B cell (primary cell): ENCODE data around the gene CCDC170. TPM values are rescaled to one million over a fixed set of nuclear protein-coding genes. Genes with fewer than 3 reads are reported as not detected.

Experiments used
- ATAC-seq: fragments of 200-7000 bp; cut with Tn5 transposase; one replicate; pipeline ENCODE4 v1.10.0; 2021; ENCODE audit warnings: low read depth, mild to moderate bottlenecking, moderate number of reproducible peaks, moderate library complexity
- CTCF ChIA-PET: fragments of 350-600 bp; sonication (Branson Sonifier 250); formaldehyde crosslinking; loops from one replicate; lab custom pipeline; 2021; ENCODE audit warnings: antibody characterized with exemption, inconsistent platforms; lab: Charles Lee
- POLR2A ChIA-PET: fragments of 350-600 bp; sonication (Branson Sonifier 250); formaldehyde crosslinking; loops from one replicate; lab custom pipeline; 2021; ENCODE audit warnings: antibody characterized with exemption; lab: Charles Lee
- DNase-seq: peaks from one replicate; pipeline ENCODE4 v3.0.0; 2013
- H2AFZ ChIP-seq: 2 replicates; pipeline ENCODE4 v1.6.1; 2012; ENCODE audit warnings: mild to moderate bottlenecking, low read depth, low read length; ENCODE audit not compliant: insufficient read depth, poor library complexity, severe bottlenecking
- H3K27ac ChIP-seq, 2 donors: 1 replicate in 1 of 2; 2 replicates in 1 of 2; pipeline ENCODE4 v1.5.1; 2012 to 2013; ENCODE audit warnings: low read length in 2 of 2, mild to moderate bottlenecking in 2 of 2, moderate library complexity in 1 of 2
- H3K27me3 ChIP-seq, 4 experiments: fragments of 200-600 bp in 1 of 4; sonication (generic) in 1 of 4; replicated peaks in 1 of 4; 1 replicate in 2 of 4; 2 replicates in 2 of 4; pipeline versions ENCODE4 v1.6.1 to v1.7.0; 2013 to 2016; ENCODE audit warnings: low read length in 3 of 4, mild to moderate bottlenecking in 2 of 4, mixed read lengths in 1 of 4, moderate library complexity in 1 of 4; ENCODE audit not compliant: insufficient read depth in 4 of 4, control insufficient read depth in 3 of 4; ENCODE audit errors: control extremely low read depth in 1 of 4
- H3K36me3 ChIP-seq, 2 experiments: replicated peaks in 1 of 2; 1 replicate in 1 of 2; 2 replicates in 1 of 2; pipeline versions ENCODE4 v1.6.1 to v1.7.1; 2013; ENCODE audit warnings: low read length in 1 of 2; ENCODE audit not compliant: insufficient read depth in 2 of 2, control insufficient read depth in 1 of 2; ENCODE audit errors: control extremely low read depth in 1 of 2, extremely low read depth in 1 of 2
- H3K4me1 ChIP-seq, 2 donors: fragments of 200-600 bp in 1 of 2; sonication (generic) in 1 of 2; 1 replicate in 1 of 2; 2 replicates in 1 of 2; pipeline versions ENCODE4 v1.5.1 to v1.6.1; 2013 to 2017; ENCODE audit warnings: low read length in 2 of 2; ENCODE audit not compliant: control insufficient read depth in 2 of 2, insufficient read depth in 2 of 2
- H3K4me2 ChIP-seq: replicated peaks from 2 replicates; pipeline ENCODE3; 2012; ENCODE audit warnings: mild to moderate bottlenecking, low read depth, low read length; ENCODE audit not compliant: poor library complexity, severe bottlenecking
- H3K4me3 ChIP-seq, 5 experiments: fragments of 200-600 bp in 1 of 5; sonication (generic) in 1 of 5; 1 replicate in 3 of 5; 2 replicates in 2 of 5; pipeline versions ENCODE4 v1.5.1 to v1.7.0; 2011 to 2016; ENCODE audit warnings: low read length in 4 of 5, mild to moderate bottlenecking in 4 of 5, low read depth in 2 of 5, control low read depth in 1 of 5, moderate library complexity in 1 of 5; ENCODE audit not compliant: insufficient read depth in 1 of 5; ENCODE audit errors: control extremely low read depth in 1 of 5, extremely low read depth in 1 of 5
- H3K79me2 ChIP-seq: fragments of 200-600 bp; sonication (generic); one replicate; pipeline ENCODE4 v1.6.0; 2016; ENCODE audit warnings: low read length; ENCODE audit not compliant: control insufficient read depth, insufficient read depth
- H3K9ac ChIP-seq: fragments of 200-600 bp; sonication (generic); 2 replicates; pipeline ENCODE4 v1.6.1; 2017; ENCODE audit warnings: mild to moderate bottlenecking, low read length, moderate library complexity
- H3K9me3 ChIP-seq, 3 donors: one replicate each; pipeline versions ENCODE4 v1.6.1 to v1.7.1; 2013; ENCODE audit warnings: low read length in 2 of 3; ENCODE audit not compliant: control insufficient read depth in 2 of 3, insufficient read depth in 1 of 3; ENCODE audit errors: control extremely low read depth in 1 of 3
- H4K20me1 ChIP-seq: 2 replicates; pipeline ENCODE4 v1.6.0; 2012; ENCODE audit warnings: mild to moderate bottlenecking, low read length; ENCODE audit not compliant: insufficient read depth, control insufficient read depth, poor library complexity, severe bottlenecking
- H3K27ac Mint-ChIP-seq: one replicate; pipeline ENCODE4 v1.8.0; 2021; ENCODE audit warnings: mixed read lengths
- H3K27me3 Mint-ChIP-seq: one replicate; pipeline ENCODE4 v1.8.0; 2021; ENCODE audit warnings: mixed read lengths
- H3K4me1 Mint-ChIP-seq: one replicate; pipeline ENCODE4 v1.8.0; 2021; ENCODE audit warnings: mixed read lengths
- H3K4me3 Mint-ChIP-seq: one replicate; pipeline ENCODE4 v1.8.0; 2021; ENCODE audit warnings: mixed read lengths
- H3K9me3 Mint-ChIP-seq: one replicate; pipeline ENCODE4 v1.8.0; 2022; ENCODE audit warnings: mixed read lengths; ENCODE audit not compliant: insufficient read depth
- CTCF ChIP-seq: fragments of 200-600 bp; IDR thresholded peaks from one replicate; pipeline ENCODE4 v1.8.0; 2022; ENCODE audit warnings: antibody characterized with exemption, mild to moderate bottlenecking
- EZH2 ChIP-seq: IDR thresholded peaks from 2 replicates; pipeline ENCODE4 v1.6.1; 2012; ENCODE audit warnings: borderline replicate concordance, low read depth, mild to moderate bottlenecking, moderate library complexity, low read length; ENCODE audit not compliant: insufficient read depth, poor library complexity, severe bottlenecking
- WGBS: methylation state at CpG from one replicate; pipeline ENCODE4 v1.1.5; 2013; ENCODE audit warnings: missing lambda C conversion rate; ENCODE audit not compliant: insufficient coverage; 5-methylcytosine and 5-hydroxymethylcytosine counted together
- intact Hi-C: fragments of 100-400 bp; cut with micrococcal nuclease; formaldehyde crosslinking; loops from one replicate; pipeline ENCODE4 v1.10.0; 2022
- polyA plus RNA-seq: library from polyadenylated mRNA; depleted of rRNA; stranded (reverse); fragments of >200 nt; gene quantifications from 2 replicates; pipeline ENCODE4 v1.2.3, GENCODE V29; 2012
- total RNA-seq, 2 donors: library from RNA; stranded (reverse); fragments of 120-200 nt in 1 of 2; gene quantifications; 1 replicate in 1 of 2; 2 replicates in 1 of 2; pipeline versions ENCODE4 v1.2.3 to v1.2.4, GENCODE V29; 2013 to 2022

The CCDC170 gene
- total and polyA plus RNA-seq, 2 donors (not counting 1 experiment from before 2014, with no cell fraction given) = 0.01 TPM; not detected in 1

- no peak overlapping the region for H3K4me3 ChIP-seq
- DNase-seq (no peak), ATAC-seq (no peak)
- H3K4me1 ChIP-seq = no peaks in the 10 kb centered on the region
- H4K20me1 ChIP-seq = no peaks in the 10 kb centered on the region
- no peaks in the 10 kb centered on the region for H3K36me3 ChIP-seq
- no peak overlapping the region for H3K4me2 ChIP-seq
- TF ChIP-seq CTCF (no peak), EZH2 (no peak)
- H3K9ac ChIP-seq = no peak overlapping the region
- Mint-ChIP-seq H3K27ac (no peak overlapping the region), H3K9me3 (no peaks in the 10 kb centered on the region), H3K4me3 (no peak overlapping the region), H3K4me1 (no peaks in the 10 kb centered on the region), H3K27me3 (peaks cover 28% of the 10 kb centered on the region)
- no peaks in the 10 kb centered on the region for H3K9me3 ChIP-seq
- no CpG with 5 or more reads among the region's 2 CpGs for WGBS
- no peak overlapping the region for H3K27ac ChIP-seq
- CTCF ChIA-PET = no interaction called here
- H2AFZ ChIP-seq = no peak overlapping the region
- intact Hi-C loops = no loop called here
- POLR2A ChIA-PET = no interaction called here
- H3K27me3 ChIP-seq = no peaks in the 10 kb centered on the region
- no peaks in the 10 kb centered on the region for H3K79me2 ChIP-seq
These were observed 169.7 kb downstream of the CCDC170 start for GRCh38 chr6:151663559-151663958.

DNA sequence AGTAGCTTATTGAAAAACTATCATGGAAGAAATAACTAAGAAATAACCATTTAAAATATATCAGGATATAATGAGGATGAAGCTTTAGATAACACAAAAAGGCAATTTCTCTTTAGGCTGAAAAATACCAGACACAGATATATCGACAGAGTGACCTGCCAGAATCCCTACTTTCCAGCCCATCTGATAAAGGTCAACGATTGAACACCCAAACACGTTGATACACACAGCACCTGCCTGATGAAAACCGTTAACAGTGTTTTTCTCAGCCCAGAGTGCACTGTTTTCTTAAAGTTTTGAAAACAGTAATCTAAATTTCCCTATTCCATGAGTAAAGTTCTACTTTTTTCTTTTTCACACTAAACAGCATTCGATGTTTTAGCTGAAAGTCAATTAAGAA is 170.6 kb downstream of the CCDC170 start:
- ChIA-PET CTCF (interaction anchor here (1.3 kb wide), 1 partner anchor 16 kb away, joined by 3 read pairs; no protein-coding TSS in a partner anchor), POLR2A (no interaction called here)
- no peaks in the 10 kb centered on the region for H4K20me1 ChIP-seq
- H3K4me2 ChIP-seq = no peak overlapping the region
- no peaks in the 10 kb centered on the region for H3K4me1 Mint-ChIP-seq
- no peak overlapping the region for H2AFZ ChIP-seq
- TF ChIP-seq EZH2 = no peak
- no peak for TF ChIP-seq CTCF
- no peaks in the 10 kb centered on the region for H3K9me3 ChIP-seq
- peaks cover 25% of the 10 kb centered on the region for H3K27me3 Mint-ChIP-seq
- H3K4me3 ChIP-seq = no peak overlapping the region
- ATAC-seq = no peak
- 93% methylated on average over 3 of the region's 5 CpGs for WGBS
- H3K9ac ChIP-seq = no peak overlapping the region
- no peak overlapping the region for H3K4me3 Mint-ChIP-seq
- H3K4me1 ChIP-seq = no peaks in the 10 kb centered on the region
- no peaks in the 10 kb centered on the region for H3K79me2 ChIP-seq
- intact Hi-C loops = no loop called here
- no peak overlapping the region for H3K27ac Mint-ChIP-seq
- H3K27me3 ChIP-seq = no peaks in the 10 kb centered on the region
- no peaks in the 10 kb centered on the region for H3K36me3 ChIP-seq
- DNase-seq = no peak
- no peaks in the 10 kb centered on the region for H3K9me3 Mint-ChIP-seq
- no peak overlapping the region for H3K27ac ChIP-seq
